BJ (cell line): ENCODE data around the gene BPIFB6. TPM values are rescaled to one million over a fixed set of nuclear protein-coding genes. Genes with fewer than 3 reads are reported as not detected.

Experiments used
- CTCF ChIA-PET: fragments of 350-600 bp; formaldehyde crosslinking; extraction: SDS; loops from one replicate; lab custom pipeline; 2021; ENCODE audit warnings: antibody characterized with exemption, inconsistent platforms; lab: Yijun Ruan, JAX
- POLR2A ChIA-PET: fragments of 300-600 bp; sonication (Branson Sonifier 250); formaldehyde crosslinking; extraction: SDS; loops from one replicate; lab custom pipeline; 2021; ENCODE audit warnings: antibody characterized with exemption; lab: Charles Lee
- DNase-seq: peaks from one replicate; pipeline ENCODE4 v3.0.0-alpha.2; 2011; ENCODE audit warnings: low read depth
- H3K27me3 ChIP-seq: 2 replicates; pipeline ENCODE4 v1.6.0; 2011; ENCODE audit warnings: low read length; ENCODE audit not compliant: control insufficient read depth, insufficient read depth
- H3K36me3 ChIP-seq: 2 replicates; pipeline ENCODE4 v1.5.1; 2011; ENCODE audit warnings: low read length; ENCODE audit not compliant: control insufficient read depth, insufficient read depth
- H3K4me3 ChIP-seq: 2 replicates; pipeline ENCODE4 v1.5.1; 2011; ENCODE audit warnings: low read depth, mild to moderate bottlenecking, control low read depth, low read length
- polyA minus RNA-seq: library from RNA; depleted of rRNA, polyadenylated mRNA; stranded (reverse); fragments of >200 nt; gene quantifications from 2 replicates; pipeline ENCODE4 v1.2.3, GENCODE V29; 2011; rRNA and poly(A)+ RNA removed
- polyA plus RNA-seq: library from polyadenylated mRNA; depleted of rRNA; stranded (reverse); fragments of >200 nt; gene quantifications from 2 replicates; pipeline ENCODE4 v1.2.3, GENCODE V29; 2011; rRNA removed
- TF ChIP-seq, protein P1 (sequence below): IDR thresholded peaks from 2 replicates; pipeline ENCODE4 v1.5.1; 2011; ENCODE audit warnings: low read depth, mild to moderate bottlenecking, control low read depth, inconsistent platforms, low read length, moderate library complexity; ENCODE audit not compliant: insufficient read depth

The BPIFB6 gene
- polyA plus RNA-seq (not detected in 2 replicates), polyA minus RNA-seq (not detected in 2 replicates)

DNA sequence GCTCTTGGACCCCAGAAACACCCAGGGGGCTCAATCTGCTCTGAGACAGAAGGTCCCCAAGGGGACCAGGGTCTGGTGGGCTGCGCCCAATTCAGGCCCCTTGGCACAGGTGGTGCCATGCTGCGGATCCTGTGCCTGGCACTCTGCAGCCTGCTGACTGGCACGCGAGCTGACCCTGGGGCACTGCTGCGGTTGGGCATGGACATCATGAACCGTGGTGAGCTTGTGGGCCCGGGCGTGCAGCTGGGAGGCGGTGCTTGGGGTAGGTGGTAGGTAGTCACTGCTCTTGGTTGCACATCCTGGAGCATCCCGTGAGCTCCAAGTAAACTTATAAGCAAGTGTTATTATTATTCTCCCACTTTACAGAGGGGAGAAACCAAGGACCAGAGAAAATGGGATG, at the start of gene BPIFB6:
TSS of gene BPIFB6 (plus strand) at position 118 of the 400 bp plus-strand sequence. CDS start at position 118, 0 bp downstream.
- DNase-seq, result no peak
- no peaks in the 10 kb centered on the region for H3K36me3 ChIP-seq
- CTCF ChIA-PET, result no interaction called here
- TF ChIP-seq, protein P1, sequence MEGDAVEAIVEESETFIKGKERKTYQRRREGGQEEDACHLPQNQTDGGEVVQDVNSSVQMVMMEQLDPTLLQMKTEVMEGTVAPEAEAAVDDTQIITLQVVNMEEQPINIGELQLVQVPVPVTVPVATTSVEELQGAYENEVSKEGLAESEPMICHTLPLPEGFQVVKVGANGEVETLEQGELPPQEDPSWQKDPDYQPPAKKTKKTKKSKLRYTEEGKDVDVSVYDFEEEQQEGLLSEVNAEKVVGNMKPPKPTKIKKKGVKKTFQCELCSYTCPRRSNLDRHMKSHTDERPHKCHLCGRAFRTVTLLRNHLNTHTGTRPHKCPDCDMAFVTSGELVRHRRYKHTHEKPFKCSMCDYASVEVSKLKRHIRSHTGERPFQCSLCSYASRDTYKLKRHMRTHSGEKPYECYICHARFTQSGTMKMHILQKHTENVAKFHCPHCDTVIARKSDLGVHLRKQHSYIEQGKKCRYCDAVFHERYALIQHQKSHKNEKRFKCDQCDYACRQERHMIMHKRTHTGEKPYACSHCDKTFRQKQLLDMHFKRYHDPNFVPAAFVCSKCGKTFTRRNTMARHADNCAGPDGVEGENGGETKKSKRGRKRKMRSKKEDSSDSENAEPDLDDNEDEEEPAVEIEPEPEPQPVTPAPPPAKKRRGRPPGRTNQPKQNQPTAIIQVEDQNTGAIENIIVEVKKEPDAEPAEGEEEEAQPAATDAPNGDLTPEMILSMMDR, result no peak
- H3K27me3 ChIP-seq, result 0 out of 2 replicates have a peak, but pooled peaks cover 2% of the 10 kb centered on the region
- no peak within 1 kb of the TSS for H3K4me3 ChIP-seq
- POLR2A ChIA-PET, result no interaction called here

DNA sequence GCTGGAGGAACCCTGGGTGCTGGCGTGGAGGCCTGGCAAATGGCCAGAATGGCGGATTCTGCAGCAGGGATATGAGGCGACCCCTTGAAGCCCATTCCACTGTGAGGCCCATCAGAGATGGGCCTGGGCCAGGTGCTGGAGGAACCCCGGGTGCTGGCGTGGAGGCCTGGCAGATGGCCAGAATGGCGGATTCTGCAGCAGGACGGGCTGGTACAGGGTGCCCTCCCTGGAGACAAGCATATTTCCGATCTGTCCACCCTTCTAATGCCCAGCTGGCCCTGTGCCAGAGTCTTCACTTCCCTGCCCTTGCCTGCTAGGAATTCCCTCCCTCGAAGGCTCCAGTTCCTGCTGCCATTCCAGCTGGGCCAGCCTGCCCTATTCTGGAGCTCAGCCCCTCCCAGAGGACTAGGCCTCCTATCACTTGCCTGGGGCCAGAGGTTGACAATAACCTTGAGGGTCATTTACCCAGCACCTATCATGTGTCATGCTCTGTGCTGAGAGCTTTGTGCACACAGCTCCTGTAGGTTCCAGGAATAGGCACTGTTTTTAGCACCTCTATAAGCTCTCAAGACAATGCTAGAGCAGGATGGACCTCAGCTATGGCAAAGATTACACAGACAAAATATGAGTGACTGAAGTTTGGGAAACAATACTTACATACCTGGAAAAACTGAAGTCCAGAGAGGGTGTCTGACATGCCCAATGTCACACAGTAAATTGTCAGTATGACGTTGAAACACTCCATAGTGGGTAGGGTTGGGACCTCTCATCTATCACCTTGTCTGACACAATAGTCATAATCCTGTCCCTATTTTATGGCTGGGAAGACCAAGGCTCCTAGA, 48.6 kb upstream of the BPIFB6 start:
- ChIA-PET POLR2A (no interaction called here), CTCF (no interaction called here)
- Histone ChIP-seq H3K36me3 (no peaks in the 10 kb centered on the region), H3K4me3 (no peak overlapping the region), H3K27me3 (peaks cover 3% of the 10 kb centered on the region; the same call in 1 of the 2 replicates)
- TF ChIP-seq, protein P1, result no peak
- no peak for DNase-seq

- ChIA-PET POLR2A (no interaction called here), CTCF (no interaction called here)
- no peak overlapping the region for H3K4me3 ChIP-seq
Observed at GRCh38 chr20:32983459-32984112, 47.9 kb upstream of the BPIFB6 start.

DNA sequence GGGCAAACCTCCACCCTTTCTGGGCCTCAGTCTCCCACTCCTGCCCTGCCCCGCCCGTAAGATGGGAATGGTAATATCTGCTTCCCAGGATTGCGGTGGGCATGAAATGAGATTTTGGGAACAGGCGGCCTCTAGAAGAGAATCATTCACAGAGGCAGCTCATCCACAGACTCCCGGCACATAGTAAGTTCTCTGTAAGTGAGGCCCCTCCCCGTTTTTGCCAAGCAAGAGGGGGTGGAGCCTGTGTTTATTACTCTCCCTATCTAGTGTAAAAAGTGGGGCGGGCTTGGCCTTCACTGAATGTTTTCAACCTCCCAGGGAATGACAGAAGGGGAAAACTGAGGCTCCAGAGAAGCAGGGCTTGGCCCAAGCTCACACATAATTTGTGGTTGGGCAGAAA, 47.3 kb upstream of the BPIFB6 start:
- H3K4me3 ChIP-seq, result no peak overlapping the region
- DNase-seq, result no peak
- no peaks in the 10 kb centered on the region for H3K36me3 ChIP-seq
- POLR2A ChIA-PET, result no interaction called here
- H3K27me3 ChIP-seq, result 0 out of 2 replicates have a peak, but pooled peaks cover 3% of the 10 kb centered on the region
- TF ChIP-seq, protein P1, result no peak
- CTCF ChIA-PET, result no interaction called here

More at GRCh38 chr20:32983459-32984112, 47.9 kb upstream of the BPIFB6 start:
- no peak for DNase-seq
- TF ChIP-seq, protein P1, result no peak
- Histone ChIP-seq H3K36me3 (no peaks in the 10 kb centered on the region), H3K27me3 (0 out of 2 replicates have a peak, but pooled peaks cover 3% of the 10 kb centered on the region)
